ENCODE data around the gene NDUFS8. TPM values are rescaled to one million over a fixed set of nuclear protein-coding genes. Genes with fewer than 3 reads are reported as not detected.

NDUFS8 gene
- total and polyA plus RNA-seq, 3 experiments from 2014 or later, result 132 to 170 (median 140) TPM

DNA sequence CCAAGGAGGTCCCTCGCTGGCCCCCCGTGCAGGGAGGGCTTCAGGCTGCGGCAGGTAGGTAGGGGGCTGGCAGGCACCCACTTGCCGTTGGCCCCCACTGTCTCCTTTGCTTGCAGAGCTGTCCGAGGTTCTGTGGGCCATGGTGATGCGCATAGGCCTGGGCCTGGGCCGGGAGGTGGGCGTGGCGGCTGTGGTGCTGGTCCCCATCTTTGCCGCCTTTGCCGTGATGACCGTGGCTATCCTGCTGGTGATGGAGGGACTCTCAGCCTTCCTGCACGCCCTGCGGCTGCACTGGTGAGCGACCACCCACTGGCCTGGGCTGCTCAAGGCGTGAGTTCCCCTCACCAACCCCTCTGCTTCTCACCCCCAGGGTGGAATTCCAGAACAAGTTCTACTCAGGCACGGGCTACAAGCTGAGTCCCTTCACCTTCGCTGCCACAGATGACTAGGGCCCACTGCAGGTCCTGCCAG, 19.9 kb downstream of the NDUFS8 start:
- Histone ChIP-seq H3K4me1 (ENCODE audit: insufficient read depth, low read length) (no peaks in the 10 kb centered on the region), H3K36me3 (ENCODE audit: insufficient read depth, low read length) (peaks cover 4% of the 10 kb centered on the region), H3K9me3 (ENCODE audit: low read length) (no peaks in the 10 kb centered on the region), H3K27me3 (ENCODE audit: insufficient read depth, low read length, poor library complexity, severe bottlenecking) (no peaks in the 10 kb centered on the region), H3K27ac (ENCODE audit: low read depth, low read length) (no peak overlapping the region), H3K4me3 (ENCODE audit: low read length) (no peak overlapping the region)
- DNase-seq, result no peak
- Mint-ChIP-seq H3K4me3 (no peak overlapping the region), H3K9me3 (no peaks in the 10 kb centered on the region), H3K27ac (peak overlapping the region in 1 of 8 donors; percentile 1), H3K4me1 (no peaks in the 10 kb centered on the region), H3K36me3 (peaks cover 0 to 71% (median 0%) of the 10 kb centered on the region in 3 donors), H3K27me3 (no peaks in the 10 kb centered on the region)
- ChIA-PET POLR2A (interaction anchor here (1.9 kb wide), 1 partner anchor 10 kb away, joined by 4 read pairs; no protein-coding TSS in a partner anchor), CTCF (no interaction called here)

DNA sequence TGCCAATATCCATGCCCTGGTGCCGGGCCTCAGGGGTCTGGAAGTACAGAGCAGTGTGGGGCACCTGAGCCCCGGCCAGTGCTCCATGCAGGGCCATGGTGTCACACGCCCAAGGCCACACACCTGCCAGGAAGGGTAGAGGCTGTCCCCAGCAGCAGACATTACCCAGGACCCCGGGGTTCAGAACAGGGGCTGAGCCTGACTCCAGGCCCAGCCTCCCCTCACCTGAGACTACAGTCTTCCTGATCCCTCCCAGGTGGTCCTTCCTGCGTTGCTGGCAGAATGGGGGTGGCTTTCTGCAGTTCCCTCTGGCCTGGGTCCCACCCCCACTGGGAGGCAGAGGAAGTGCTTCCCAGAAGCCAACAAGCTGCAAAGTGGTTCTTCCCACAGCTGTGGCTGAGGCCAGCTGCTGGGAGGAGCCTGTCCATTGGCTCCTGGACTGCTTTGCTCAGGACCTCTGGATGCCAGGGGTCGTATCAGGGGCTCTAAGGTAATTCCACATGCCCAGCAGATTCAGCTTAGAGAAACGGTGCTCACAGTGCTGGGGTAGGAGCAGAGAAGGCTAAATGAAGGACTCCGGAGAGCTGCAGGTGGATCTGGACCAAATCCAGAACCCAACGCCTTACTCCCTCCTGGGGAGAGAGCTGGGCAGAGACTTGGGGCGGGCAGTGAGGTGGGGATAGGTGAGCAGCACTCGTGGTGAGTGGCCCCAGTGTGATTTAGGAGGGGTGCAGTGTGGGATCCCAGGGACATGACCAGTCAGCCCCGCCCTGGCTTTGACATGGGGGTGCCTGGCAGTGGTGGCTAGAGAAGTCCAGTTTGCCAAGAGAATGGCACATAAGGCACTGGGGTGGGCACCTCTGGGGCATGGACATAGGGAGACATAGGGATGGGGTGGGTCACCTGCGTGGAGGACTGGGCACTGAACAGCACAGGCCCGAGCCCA, 21.0 kb downstream of the NDUFS8 start:
- Mint-ChIP-seq H3K27ac (peak overlapping the region in 5 of 8 donors; percentile 8 to 72 (median 51)), H3K27me3 (no peaks in the 10 kb centered on the region), H3K4me1 (no peaks in the 10 kb centered on the region), H3K36me3 (peaks cover 0 to 61% (median 0%) of the 10 kb centered on the region in 3 donors), H3K4me3 (no peak overlapping the region), H3K9me3 (no peaks in the 10 kb centered on the region)
- Histone ChIP-seq H3K4me3 (ENCODE audit: low read length) (no peak overlapping the region), H3K36me3 (ENCODE audit: insufficient read depth, low read length) (peaks cover 4% of the 10 kb centered on the region), H3K27me3 (ENCODE audit: insufficient read depth, low read length, poor library complexity, severe bottlenecking) (no peaks in the 10 kb centered on the region), H3K27ac (ENCODE audit: low read depth, low read length) (no peak overlapping the region), H3K4me1 (ENCODE audit: insufficient read depth, low read length) (no peaks in the 10 kb centered on the region), H3K9me3 (ENCODE audit: low read length) (no peaks in the 10 kb centered on the region)
- CTCF ChIA-PET, result no interaction called here
- DNase-seq, result no peak
- POLR2A ChIA-PET, result interaction anchor here (1.9 kb wide), 1 partner anchor 11 kb away, joined by 4 read pairs; no protein-coding TSS in a partner anchor

DNA sequence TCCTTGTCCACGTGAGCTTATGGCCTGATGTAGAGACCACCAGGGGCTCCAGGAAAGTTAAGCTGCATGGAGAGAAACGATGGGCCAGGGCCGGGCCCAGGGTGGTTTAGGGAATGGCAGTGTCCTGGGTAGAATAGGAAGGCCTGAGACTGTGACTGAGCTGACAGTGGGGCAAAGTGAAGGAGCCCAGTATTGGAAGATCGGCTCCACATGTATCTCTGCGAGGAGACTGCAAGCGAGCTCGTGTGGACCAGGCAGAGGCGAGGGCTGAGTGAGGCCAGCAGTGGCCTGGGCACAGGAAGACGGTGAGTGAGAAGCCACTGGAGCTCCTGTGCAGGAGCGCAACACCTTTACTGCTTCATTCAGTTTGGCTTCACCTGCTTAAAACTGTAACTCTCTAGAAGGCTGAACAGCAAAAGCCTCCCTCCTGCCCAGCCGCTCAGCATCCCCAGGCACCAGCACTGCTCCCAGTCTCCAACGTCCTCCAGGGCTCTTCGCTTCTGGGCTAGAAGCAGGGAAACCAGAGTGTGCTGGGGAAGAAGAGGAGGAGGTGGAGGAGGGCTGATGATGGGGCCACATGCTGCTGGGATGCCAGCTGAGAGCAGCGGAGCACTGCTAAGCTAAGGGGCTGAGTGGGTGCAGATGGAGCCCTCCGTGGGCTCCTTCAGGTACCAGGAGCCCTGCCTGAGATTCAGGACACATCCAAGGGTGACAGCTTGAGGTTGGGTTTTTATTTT, 21.8 kb downstream of the NDUFS8 start:
- CTCF ChIA-PET, result no interaction called here
- Histone ChIP-seq H3K27me3 (ENCODE audit: insufficient read depth, low read length, poor library complexity, severe bottlenecking) (no peaks in the 10 kb centered on the region), H3K36me3 (ENCODE audit: insufficient read depth, low read length) (peaks cover 4% of the 10 kb centered on the region), H3K27ac (ENCODE audit: low read depth, low read length) (no peak overlapping the region), H3K4me3 (ENCODE audit: low read length) (no peak overlapping the region), H3K4me1 (ENCODE audit: insufficient read depth, low read length) (no peaks in the 10 kb centered on the region), H3K9me3 (ENCODE audit: low read length) (no peaks in the 10 kb centered on the region)
- Mint-ChIP-seq H3K4me3 (no peak overlapping the region), H3K4me1 (no peaks in the 10 kb centered on the region), H3K9me3 (no peaks in the 10 kb centered on the region), H3K27me3 (no peaks in the 10 kb centered on the region), H3K36me3 (peaks cover 0 to 56% (median 0%) of the 10 kb centered on the region in 3 donors), H3K27ac (peak overlapping the region in 5 of 8 donors; percentile 8 to 72 (median 20))
- DNase-seq, result no peak
- POLR2A ChIA-PET, result interaction anchor here (1.9 kb wide), 1 partner anchor 12 kb away, joined by 4 read pairs; no protein-coding TSS in a partner anchor

DNA sequence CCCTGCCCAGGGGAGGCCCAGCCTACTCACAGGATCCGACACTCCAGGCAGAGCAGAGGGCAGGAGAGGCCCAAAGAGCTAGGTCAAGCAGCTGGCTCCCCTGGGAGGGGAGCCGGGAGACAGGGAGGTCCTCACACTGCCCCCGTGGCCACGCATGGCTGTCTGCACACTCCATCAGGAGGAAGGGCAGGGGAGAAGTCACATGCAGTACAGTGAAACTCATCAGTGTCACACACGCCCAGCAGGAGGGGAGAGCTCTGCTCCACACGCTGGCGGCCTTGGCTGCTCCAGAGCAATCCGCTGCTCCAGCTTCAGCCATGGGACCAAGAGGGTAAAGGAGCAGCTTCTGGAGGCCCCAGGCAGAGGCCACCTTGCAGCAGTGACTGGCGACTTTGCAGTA, 22.6 kb downstream of the NDUFS8 start:
- Mint-ChIP-seq H3K9me3 (no peaks in the 10 kb centered on the region), H3K36me3 (peaks cover 0 to 49% (median 0%) of the 10 kb centered on the region in 3 donors), H3K27ac (peak overlapping the region in 3 of 8 donors; percentile 11 to 56 (median 47)), H3K27me3 (no peaks in the 10 kb centered on the region), H3K4me1 (no peaks in the 10 kb centered on the region), H3K4me3 (no peak overlapping the region)
- no peak overlapping the region for H3K27ac ChIP-seq (ENCODE audit: low read depth, low read length)
- no peak overlapping the region for H3K4me3 ChIP-seq (ENCODE audit: low read length)
- H3K36me3 ChIP-seq (ENCODE audit: insufficient read depth, low read length), result peaks cover 4% of the 10 kb centered on the region
- no peaks in the 10 kb centered on the region for H3K27me3 ChIP-seq (ENCODE audit: insufficient read depth, low read length, poor library complexity, severe bottlenecking)
- ChIA-PET CTCF (no interaction called here), POLR2A (no interaction called here)
- no peaks in the 10 kb centered on the region for H3K9me3 ChIP-seq (ENCODE audit: low read length)
- H3K4me1 ChIP-seq (ENCODE audit: insufficient read depth, low read length), result no peaks in the 10 kb centered on the region
- no peak for DNase-seq

DNA sequence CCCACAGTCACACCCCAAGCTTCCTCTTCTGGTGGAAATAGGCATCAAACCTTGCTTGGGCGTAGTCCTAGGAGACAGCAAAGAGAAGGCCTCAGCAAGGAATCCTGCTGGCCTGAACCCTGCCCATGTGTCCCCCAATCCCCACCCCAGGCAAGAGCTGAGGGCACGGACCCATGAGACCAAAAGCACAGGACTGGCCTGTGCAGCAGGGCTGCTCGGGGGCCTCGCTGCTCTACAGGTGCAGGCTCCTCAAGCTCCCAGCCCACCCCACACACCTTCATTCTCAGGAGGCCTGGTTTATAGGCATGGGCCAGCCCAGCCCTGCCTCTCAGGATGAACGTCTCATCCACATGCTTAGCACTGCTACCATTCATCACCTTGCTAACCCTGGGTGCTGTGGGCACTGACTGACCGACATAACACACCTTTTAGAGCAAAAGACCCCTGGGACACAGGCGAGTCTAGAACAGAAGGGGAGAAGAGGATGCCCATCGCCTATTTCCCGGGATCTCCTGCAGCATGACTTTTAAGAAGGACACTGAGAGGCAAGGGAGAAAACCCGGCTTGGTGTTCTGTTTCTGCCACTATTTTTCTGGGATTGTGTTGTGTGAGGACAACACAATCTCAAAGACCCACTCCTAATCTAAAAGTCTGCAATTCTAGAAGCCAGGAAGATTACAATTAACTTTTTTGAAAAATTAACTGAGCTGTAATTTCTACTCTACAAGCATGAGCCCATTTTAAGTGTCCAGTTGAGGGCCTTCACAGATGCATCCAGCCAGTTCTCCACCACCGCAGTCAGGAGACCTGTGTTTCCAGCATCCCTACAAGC, 23.7 kb downstream of the NDUFS8 start:
- H3K4me3 ChIP-seq (ENCODE audit: low read length), result no peak overlapping the region
- H3K36me3 Mint-ChIP-seq, result peaks cover 0 to 38% (median 0%) of the 10 kb centered on the region in 3 donors
- no peaks in the 10 kb centered on the region for H3K9me3 ChIP-seq (ENCODE audit: low read length)
- no peaks in the 10 kb centered on the region for H3K4me1 ChIP-seq (ENCODE audit: insufficient read depth, low read length)
- H3K4me3 Mint-ChIP-seq, result no peak overlapping the region
- H3K27me3 Mint-ChIP-seq, result no peaks in the 10 kb centered on the region
- H3K27ac ChIP-seq (ENCODE audit: low read depth, low read length), result no peak overlapping the region
- no peaks in the 10 kb centered on the region for H3K4me1 Mint-ChIP-seq
- DNase-seq, result no peak
- H3K9me3 Mint-ChIP-seq, result no peaks in the 10 kb centered on the region
- H3K27me3 ChIP-seq (ENCODE audit: insufficient read depth, low read length, poor library complexity, severe bottlenecking), result no peaks in the 10 kb centered on the region
- ChIA-PET CTCF (no interaction called here), POLR2A (no interaction called here)
- H3K27ac Mint-ChIP-seq, result peak overlapping the region in 4 of 8 donors; percentile 30 to 66 (median 48)
- peaks cover 4% of the 10 kb centered on the region for H3K36me3 ChIP-seq (ENCODE audit: insufficient read depth, low read length)

DNA sequence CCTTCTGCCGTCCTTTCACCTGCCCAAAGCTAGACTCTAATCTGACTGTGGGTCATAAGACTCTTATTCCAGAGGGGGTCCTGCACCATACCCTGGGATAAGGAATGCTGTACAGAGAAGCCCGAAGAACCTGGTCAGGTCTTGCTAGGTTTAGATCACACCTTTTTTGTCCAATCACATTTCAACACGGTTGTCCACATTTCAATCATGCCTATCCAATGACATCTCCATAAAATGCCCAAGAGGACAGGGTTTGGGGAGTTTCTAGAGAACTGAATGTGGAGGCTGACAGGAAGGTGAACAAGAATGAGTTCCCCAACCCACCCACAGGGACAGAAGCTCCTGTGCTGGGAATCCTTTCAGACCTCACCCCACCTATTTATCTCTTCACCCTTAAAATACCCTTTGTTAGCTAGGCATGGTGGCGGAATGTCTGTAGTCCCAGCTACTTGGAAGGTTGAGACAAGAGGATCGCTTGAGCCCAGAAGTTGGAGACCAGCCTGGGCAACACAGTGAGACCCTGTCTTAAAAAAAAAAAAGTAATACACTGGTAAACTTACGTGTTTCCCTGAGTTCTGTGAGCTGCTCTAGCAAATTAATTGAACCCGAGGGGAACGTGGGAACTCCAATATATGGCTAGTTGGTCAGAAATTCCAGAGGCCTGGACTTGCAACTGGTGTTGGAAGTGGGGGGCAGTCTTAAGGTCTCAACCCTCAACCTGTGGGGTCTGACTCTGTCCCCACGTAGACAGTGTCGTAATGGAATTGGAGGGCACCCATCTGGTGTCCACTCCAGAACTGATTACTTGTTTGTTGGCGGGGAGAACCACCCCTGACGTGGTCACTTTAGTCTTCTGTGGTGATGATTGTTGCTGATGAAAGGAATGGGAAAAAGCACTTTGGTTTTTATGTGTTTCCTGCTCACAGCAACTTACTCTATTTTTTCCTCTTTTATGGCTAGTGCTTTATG, 26.1 kb downstream of the NDUFS8 start:
- Mint-ChIP-seq H3K36me3 (peaks cover 0 to 19% (median 3%) of the 10 kb centered on the region in 3 donors), H3K9me3 (no peaks in the 10 kb centered on the region), H3K4me1 (no peaks in the 10 kb centered on the region), H3K27ac (peak overlapping the region in 3 of 8 donors; percentile 0 to 82 (median 17)), H3K27me3 (no peaks in the 10 kb centered on the region), H3K4me3 (no peak overlapping the region)
- Histone ChIP-seq H3K4me1 (ENCODE audit: insufficient read depth, low read length) (no peaks in the 10 kb centered on the region), H3K27ac (ENCODE audit: low read depth, low read length) (no peak overlapping the region), H3K4me3 (ENCODE audit: low read length) (no peak overlapping the region), H3K27me3 (ENCODE audit: insufficient read depth, low read length, poor library complexity, severe bottlenecking) (no peaks in the 10 kb centered on the region), H3K36me3 (ENCODE audit: insufficient read depth, low read length) (no peaks in the 10 kb centered on the region), H3K9me3 (ENCODE audit: low read length) (no peaks in the 10 kb centered on the region)
- POLR2A ChIA-PET, result no interaction called here
- CTCF ChIA-PET, result no interaction called here
- no peak for DNase-seq

DNA sequence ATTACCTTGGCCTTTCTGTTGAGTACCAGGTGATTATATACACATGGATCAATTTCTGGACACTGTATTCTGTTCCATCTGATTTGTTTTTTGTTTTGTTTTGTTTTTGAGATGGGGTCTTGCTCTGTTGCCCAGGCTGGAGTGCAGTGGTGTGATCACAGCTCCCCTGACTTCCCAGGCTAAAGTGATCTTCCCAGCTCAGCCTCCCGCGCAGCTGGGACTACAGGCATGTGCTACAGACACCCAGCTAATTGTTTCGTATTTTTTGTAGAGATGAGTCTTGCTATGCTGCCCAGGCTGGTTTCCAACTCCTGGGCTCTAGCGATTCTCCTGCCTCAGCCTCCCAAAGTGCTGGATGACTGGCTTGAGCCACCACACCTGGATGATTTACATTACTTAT, 27.3 kb downstream of the NDUFS8 start:
- Histone ChIP-seq H3K27me3 (ENCODE audit: insufficient read depth, low read length, poor library complexity, severe bottlenecking) (no peaks in the 10 kb centered on the region), H3K36me3 (ENCODE audit: insufficient read depth, low read length) (no peaks in the 10 kb centered on the region), H3K9me3 (ENCODE audit: low read length) (no peaks in the 10 kb centered on the region), H3K27ac (ENCODE audit: low read depth, low read length) (no peak overlapping the region), H3K4me1 (ENCODE audit: insufficient read depth, low read length) (no peaks in the 10 kb centered on the region), H3K4me3 (ENCODE audit: low read length) (no peak overlapping the region)
- ChIA-PET CTCF (no interaction called here), POLR2A (no interaction called here)
- no peak for DNase-seq
- Mint-ChIP-seq H3K27ac (peak overlapping the region in 1 of 8 donors; percentile 43), H3K4me1 (no peaks in the 10 kb centered on the region), H3K27me3 (no peaks in the 10 kb centered on the region), H3K4me3 (no peak overlapping the region), H3K36me3 (peaks cover 0 to 10% (median 4%) of the 10 kb centered on the region in 3 donors), H3K9me3 (no peaks in the 10 kb centered on the region)

Data from CD8-positive, alpha-beta memory T cell (primary cell).